SK-N-DZ (cell line): Measurements from ENCODE around the gene DDIT3.
"Not testable (repeated sequence)": the region's sequence is repeated elsewhere in the genome, so short reads cannot be mapped to it uniquely, and the experiment has no call there.

ENCODE experiments used
- DNase-seq: peaks from one replicate; pipeline ENCODE4 v3.0.0-alpha.2; 2015; ENCODE audit warnings: low spot score

Gene DDIT3

DNA sequence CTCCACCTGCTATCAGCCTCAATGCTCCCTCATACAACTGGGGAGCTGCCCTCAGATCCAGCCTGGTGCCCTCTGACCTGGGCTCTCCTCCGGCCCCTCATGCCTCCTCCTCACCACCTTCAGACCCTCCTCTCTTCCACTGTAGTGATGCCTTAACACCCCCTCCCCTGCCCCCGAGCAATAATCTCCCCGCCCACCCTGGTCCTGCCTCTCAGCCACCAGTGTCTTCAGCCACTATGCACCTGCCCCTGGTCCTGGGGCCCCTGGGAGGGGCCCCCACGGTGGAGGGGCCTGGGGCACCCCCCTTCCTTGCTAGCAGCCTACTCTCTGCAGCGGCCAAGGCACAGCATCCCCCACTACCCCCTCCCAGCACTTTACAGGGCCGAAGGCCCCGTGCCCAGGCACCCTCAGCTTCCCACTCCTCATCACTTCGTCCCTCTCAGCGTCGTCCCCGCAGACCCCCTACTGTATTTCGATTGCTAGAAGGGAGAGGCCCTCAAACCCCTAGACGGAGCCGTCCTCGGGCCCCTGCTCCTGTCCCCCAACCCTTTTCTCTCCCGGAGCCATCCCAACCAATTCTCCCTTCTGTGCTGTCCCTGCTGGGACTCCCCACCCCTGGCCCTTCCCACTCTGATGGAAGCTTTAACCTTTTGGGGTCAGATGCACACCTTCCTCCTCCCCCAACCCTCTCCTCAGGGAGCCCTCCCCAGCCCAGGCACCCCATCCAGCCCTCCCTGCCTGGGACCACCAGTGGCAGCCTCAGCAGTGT is 5.5 kb upstream of the DDIT3 start:
- no peak for DNase-seq

DNA sequence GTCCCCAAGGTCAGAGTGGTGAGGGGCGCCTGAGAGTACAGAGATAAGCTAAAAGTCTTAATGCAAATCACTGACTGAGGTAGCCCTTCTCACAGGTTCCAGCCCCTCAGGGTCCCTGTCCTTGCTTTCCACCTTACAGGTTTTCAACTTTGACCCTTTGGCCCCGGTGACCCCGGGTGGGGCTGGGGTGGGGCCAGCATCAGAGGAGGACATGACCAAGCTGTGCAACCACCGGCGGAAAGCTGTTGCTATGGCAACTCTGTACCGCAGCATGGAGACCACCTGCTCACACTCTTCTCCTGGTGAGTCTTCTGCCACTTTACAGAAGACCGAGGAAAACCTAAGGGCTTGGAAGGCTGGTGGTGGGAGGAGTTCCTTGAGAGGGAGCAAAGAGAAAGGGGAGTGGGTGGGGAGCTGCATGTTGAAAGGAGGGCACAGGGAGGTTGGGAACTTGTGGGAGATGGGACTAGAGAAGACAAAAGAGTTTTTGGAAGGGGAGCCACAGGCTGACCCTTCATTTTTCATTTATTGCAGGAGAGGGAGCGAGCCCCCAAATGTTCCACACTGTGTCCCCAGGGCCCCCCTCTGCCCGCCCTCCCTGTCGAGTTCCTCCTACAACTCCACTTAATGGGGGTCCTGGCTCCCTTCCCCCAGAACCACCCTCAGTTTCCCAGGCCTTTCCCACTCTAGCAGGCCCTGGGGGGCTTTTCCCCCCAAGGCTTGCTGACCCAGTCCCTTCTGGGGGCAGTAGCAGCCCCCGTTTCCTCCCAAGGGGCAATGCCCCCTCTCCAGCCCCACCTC is 4.7 kb upstream of the DDIT3 start:
- peak; percentile 48 for DNase-seq

DNA sequence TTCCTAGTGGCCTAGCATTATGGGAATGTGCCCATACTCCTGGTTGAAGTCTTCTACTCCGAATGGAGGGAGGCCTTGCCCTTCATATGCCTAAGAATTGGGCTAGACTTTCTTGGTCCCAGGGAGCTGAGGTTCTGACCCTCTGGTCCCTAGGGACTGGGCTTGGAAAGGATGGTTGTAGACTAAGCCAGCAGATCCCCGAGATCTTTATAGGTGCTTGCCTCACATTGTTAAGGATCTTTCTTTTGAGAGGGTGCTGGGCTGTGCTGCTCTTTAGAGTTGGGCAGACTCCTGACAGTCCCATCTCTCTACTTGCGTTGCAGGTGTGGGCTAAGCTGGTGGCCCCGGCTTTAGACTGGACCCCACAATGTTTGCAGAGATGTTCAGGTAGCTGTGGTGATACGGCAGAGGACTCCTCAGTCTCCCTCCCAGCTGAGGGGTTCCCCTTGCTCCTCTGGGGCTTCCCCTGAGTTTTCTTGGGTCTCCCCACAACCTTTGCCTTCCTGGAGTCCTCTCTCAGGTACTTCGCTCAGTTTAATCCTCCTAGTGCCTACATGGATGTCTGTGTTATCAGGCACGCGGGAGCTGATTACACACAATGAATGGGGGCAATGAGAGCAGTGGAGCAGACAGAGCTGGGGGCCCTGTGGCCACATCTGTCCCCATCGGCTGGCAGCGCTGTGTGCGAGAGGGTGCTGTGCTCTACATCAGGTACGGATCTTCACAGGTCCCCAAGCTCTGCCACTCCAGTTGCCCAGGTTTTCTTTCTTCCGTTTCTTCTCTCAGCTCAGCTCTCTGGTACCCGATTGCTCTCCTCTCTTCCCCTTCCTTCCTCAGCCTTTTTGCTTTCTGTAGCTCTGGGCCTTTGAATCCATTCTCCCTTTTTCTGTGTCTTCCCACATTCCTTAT is 3.6 kb upstream of the DDIT3 start:
- DNase-seq, result no peak

- DNase-seq, result peak; percentile 62
These were observed 2.8 kb upstream of the DDIT3 start for GRCh38 chr12:57522887-57523705.

DNA sequence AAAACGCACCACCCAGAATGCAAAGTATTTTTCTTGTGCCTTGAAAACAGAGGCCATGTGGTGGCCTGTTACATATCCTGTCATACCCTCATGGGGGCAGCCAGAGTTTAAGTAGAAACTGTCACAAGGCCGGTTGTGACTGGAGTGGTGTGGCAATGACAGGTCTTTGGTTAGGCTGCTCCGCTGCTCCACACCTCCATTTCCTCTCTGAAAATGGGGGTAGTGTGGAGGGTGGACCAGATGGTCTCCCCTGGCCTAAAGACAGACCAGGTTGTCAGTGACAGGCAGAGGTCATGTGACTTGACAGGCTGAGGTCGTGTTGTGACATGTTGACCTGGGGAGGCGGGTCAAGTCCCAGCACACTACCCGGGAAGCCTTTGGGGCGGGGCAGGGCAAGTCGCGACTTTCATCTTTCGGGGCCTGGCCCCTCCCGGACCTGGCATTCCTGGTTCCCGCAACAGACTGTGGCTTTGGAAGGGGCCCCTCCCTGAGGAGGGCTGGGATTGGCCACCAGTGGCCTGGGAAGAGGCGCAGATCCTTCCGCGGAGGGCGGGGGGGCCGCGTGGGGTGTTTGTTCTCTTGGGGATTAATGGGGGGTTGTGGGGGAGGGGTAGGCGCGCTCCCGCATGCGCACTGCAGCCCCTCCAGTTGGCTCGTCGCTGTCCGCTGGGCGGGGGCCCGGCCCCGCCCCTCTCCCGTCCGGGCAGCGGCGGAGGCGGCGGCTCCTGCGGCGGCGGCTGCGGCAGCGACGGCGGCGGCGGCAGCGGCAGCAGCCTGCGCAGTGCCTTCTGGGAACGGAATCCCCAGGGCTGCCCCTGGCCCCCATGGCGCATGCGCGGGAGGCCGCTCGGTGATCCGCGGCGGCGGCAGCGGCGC is 1.9 kb upstream of the DDIT3 start, which contains the start of gene MBD6:
MBD6 (plus strand) TSS at position 814 of the 876 bp plus-strand sequence. CDS start 1,480 bp downstream, outside the sequence.
- DNase-seq, result peak; percentile 89

GRCh38 chr12:57521525-57522010 is 1.3 kb upstream of the DDIT3 start:
- peak; percentile 81 for DNase-seq

- peak; percentile 62 for DNase-seq
These were observed 590 bp downstream of the DDIT3 start for GRCh38 chr12:57519796-57520052.

- no peak for DNase-seq
These were observed 1.2 kb downstream of the DDIT3 start for GRCh38 chr12:57518920-57519795.

DNA sequence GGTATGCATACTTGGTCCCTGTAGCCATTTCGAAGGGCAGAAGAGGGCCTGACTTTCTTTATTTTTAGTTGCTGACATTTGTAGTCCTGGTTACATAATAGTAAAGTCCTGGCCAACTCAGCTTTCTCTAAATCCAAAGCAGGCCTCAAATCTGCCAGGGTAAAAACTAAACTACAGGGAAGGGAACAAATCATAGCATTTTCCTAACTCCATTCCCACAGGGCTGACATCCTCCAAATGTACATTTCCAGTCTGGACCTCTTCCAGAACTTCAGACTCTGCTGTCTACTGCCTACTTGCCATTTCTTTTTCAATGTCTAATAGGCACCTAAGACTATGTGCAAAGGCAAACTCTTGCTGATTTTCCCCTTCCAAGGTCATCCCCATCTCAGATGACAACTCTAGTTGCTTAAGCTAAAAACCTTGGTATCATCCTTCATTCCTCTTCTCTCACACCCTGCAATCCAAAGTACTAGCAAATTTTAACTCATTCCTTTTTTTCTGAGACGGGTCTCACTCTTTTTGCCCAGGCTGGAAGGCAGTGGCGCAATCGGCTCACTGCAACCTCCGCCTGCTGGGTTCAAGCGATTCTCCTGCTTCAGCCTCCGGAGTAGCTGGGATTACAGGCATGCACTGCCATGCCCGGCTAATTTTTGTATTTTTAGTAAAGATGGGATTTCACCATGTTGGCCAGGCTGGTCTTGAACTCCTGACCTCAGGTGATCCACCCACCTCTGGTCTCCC is 2.0 kb downstream of the DDIT3 start:
- DNase-seq, result no peak

GRCh38 chr12:57517718-57518117 is 2.6 kb downstream of the DDIT3 start:
- DNase-seq, result not testable (repeated sequence)

DNA sequence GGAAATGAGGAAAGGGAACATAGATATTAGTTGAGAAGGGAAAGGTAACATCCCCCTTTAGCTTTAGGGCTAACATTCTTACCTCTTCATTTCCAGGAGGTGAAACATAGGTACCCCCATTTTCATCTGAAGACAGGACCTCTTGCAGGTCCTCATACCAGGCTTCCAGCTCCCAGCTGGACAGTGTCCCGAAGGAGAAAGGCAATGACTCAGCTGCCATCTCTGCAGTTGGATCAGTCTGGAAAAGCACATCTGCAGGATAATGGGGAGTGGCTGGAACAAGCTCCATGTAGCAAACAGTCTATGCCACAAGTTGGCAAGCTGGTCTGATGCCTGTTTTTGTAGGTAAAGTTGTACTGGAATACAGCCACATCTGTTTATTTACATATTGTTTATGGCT is 3.1 kb downstream of the DDIT3 start:
- no peak for DNase-seq

GRCh38 chr12:57516617-57517153 is 3.6 kb downstream of the DDIT3 start:
- no peak for DNase-seq

- DNase-seq, result no peak
These were observed 4.3 kb downstream of the DDIT3 start for GRCh38 chr12:57515934-57516541.

DNA sequence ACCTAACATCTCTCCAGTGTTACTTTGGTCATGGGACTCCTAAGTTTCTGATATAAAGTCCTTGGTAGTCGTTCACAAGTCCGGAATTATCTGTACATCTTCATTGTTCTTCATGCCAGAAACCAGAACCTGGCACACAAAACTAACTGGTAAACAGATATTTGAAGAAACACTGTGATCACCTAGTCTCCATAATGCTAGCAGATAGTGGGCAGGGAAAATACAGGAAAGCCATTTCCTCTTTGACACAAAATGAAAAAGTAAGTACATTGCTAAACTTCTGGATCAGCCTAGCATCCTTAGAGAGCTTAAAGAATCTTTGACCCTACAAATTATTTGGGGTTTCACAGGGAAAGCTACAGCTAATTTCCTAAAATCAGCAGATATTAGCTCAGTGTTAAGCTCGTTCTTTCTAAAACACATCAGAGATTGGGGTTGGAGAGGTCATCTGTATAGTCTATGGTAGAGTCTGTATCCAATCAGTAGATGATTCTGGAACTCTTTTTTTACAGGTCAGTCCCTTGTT is 4.8 kb downstream of the DDIT3 start:
- DNase-seq, result no peak

DNA sequence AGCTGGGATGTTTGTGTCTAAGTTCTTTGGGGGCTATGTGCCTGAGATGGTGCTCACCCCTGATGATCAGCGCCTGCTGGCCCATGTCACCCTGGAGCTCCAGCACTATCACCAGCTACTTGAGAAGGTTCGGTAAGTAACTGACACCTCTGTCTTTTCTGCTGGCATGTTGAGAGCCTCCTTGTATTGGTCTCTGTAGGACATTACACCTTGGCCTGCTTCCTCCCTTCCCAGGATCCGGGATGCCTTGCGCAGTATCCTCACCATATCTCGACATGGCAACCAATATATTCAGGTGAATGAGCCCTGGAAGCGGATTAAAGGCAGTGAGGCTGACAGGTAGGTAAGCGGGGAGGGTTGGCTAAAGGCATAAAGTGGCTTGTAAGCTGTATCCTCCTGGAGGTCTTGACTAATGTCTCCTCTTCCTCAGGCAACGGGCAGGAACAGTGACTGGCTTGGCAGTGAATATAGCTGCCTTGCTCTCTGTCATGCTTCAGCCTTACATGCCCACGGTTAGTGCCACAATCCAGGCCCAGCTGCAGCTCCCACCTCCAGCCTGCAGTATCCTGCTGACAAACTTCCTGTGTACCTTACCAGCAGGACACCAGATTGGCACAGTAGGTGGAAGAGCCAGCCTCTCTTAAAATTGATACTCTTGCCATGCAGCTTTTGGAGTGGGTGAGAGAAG is 5.5 kb downstream of the DDIT3 start:
- no peak for DNase-seq

DNA sequence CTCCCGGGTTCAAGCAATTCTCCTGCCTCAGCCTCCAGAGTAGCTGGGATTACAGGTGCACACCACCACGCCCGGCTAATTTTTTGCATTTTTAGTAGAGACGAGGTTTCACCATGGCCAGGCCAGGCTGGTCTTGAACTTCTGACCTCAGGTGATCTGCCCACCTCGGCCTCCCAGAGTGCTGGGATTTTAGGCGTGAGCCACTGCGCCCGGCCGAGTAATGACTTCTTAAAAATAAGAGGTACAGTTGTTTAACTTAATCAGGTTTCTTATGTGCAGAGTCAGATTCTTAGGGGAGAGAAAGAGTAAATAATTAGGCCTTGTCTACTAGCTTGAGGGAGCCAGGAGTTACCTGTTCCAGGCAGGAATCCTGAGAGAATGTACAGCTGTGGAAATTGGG is 6.1 kb downstream of the DDIT3 start:
- DNase-seq, result not testable (repeated sequence)

DNA sequence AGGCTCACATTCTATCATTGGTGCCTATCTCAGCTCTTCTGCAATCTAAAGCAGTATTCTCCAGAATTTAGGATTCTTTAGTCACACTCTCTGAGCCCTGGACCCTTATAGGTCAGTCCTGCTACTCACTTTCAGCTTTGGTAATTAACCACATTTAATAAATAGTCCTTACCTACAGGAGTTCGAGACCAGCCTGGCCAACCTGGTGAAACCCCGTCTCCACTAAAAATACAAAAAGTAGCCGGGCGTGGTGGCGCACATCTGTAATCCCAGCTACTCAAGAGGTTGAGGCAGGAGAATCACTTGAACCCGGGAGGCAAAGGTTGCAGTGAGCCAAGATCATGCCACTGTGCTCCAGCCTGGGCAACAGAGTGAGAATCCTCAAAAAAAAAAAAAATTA is 6.6 kb downstream of the DDIT3 start:
- DNase-seq, result not testable (repeated sequence)
